Stimulated activated CD4-positive, alpha-beta T cell treated with anti-CD3 and anti-CD28 coated beads, Interleukin-4, amount 100 ng/mL, for 48 hours (primary cell): Measurements from ENCODE around the gene CYP4F12.
"Not testable (repeated sequence)": the region's sequence is repeated elsewhere in the genome, so short reads cannot be mapped to it uniquely, and the experiment has no call there.

ENCODE experiments used
- DNase-seq, 2 donors: peaks; one replicate each; pipeline ENCODE4 v3.0.0-alpha.2; 2020; ENCODE audit warnings: low read depth in 2 of 2

Gene CYP4F12

GRCh38 chr19:15650123-15650522, 22.8 kb upstream of the CYP4F12 start:
- not testable (repeated sequence) for DNase-seq

- no peak for DNase-seq
These were observed 21.1 kb upstream of the CYP4F12 start for GRCh38 chr19:15651791-15652190.

GRCh38 chr19:15652559-15653278, 20.2 kb upstream of the CYP4F12 start:
- no peak for DNase-seq

GRCh38 chr19:15656467-15656866, 16.4 kb upstream of the CYP4F12 start:
- no peak for DNase-seq

GRCh38 chr19:15663247-15663646, 9.6 kb upstream of the CYP4F12 start:
- no peak for DNase-seq

GRCh38 chr19:15666186-15666585, 6.7 kb upstream of the CYP4F12 start:
- no peak for DNase-seq

- DNase-seq = no peak
These were observed 6.0 kb upstream of the CYP4F12 start for GRCh38 chr19:15666883-15667282.

- no peak for DNase-seq
These were observed 3.4 kb upstream of the CYP4F12 start for GRCh38 chr19:15669440-15669839.

GRCh38 chr19:15669891-15670290, 3.0 kb upstream of the CYP4F12 start:
- DNase-seq = no peak

- DNase-seq = no peak
These were observed 1.6 kb upstream of the CYP4F12 start for GRCh38 chr19:15671237-15671821.

GRCh38 chr19:15671891-15672579, 852 bp upstream of the CYP4F12 start:
- no peak for DNase-seq

GRCh38 chr19:15673176-15673654, 328 bp downstream of the CYP4F12 start:
- no peak for DNase-seq

- DNase-seq = no peak
These were observed 2.7 kb downstream of the CYP4F12 start for GRCh38 chr19:15675560-15675959.

- DNase-seq = no peak
These were observed 6.2 kb downstream of the CYP4F12 start for GRCh38 chr19:15679089-15679488.

- not testable (repeated sequence) for DNase-seq
These were observed 7.0 kb downstream of the CYP4F12 start for GRCh38 chr19:15679865-15680264.

- DNase-seq = no peak
These were observed 7.8 kb downstream of the CYP4F12 start for GRCh38 chr19:15680478-15681322.

GRCh38 chr19:15683411-15683810, 10.5 kb downstream of the CYP4F12 start:
- DNase-seq = no peak

GRCh38 chr19:15684828-15685227, 11.9 kb downstream of the CYP4F12 start:
- no peak for DNase-seq

- DNase-seq = no peak
These were observed 23.8 kb downstream of the CYP4F12 start for GRCh38 chr19:15696654-15697194.

GRCh38 chr19:15701757-15702533, 29.1 kb downstream of the CYP4F12 start:
- DNase-seq = no peak

GRCh38 chr19:15702534-15702930, 29.6 kb downstream of the CYP4F12 start:
- DNase-seq = peak in 1 of 2 donors; percentile 5
